Endothelial cell of umbilical vein (primary cell): ENCODE results near the gene UBASH3A. TPM values are rescaled to one million over a fixed set of nuclear protein-coding genes. Genes with fewer than 3 reads are reported as not detected.

Experiments used
- BruUV-seq: library from RNA; stranded (reverse); fragments of 400-500 nt; replicated peaks from 2 replicates; lab custom pipeline; 2021; lab: Mats Ljungman, UMichigan
- CTCF ChIA-PET: fragments of 300-600, 350-600 bp; sonication (Branson Sonifier 250); formaldehyde crosslinking; loops from one replicate; lab custom pipeline; 2021; ENCODE audit warnings: antibody characterized with exemption, inconsistent platforms; lab: Charles Lee
- POLR2A ChIA-PET: fragments of 300-600, 350-600 bp; sonication (Branson Sonifier 250); formaldehyde crosslinking; loops from one replicate; lab custom pipeline; 2021; ENCODE audit warnings: antibody characterized with exemption, inconsistent platforms; lab: Charles Lee
- DNase-seq: peaks from one replicate; pipeline ENCODE4 v3.0.0-alpha.2; 2011; ENCODE audit warnings: low read depth, low spot score
- FAIRE-seq: peaks from 2 replicates; lab custom pipeline; 2011; peaks lifted over from hg19 to GRCh38; lab: Jason Lieb, UNC
- H2AFZ ChIP-seq: 2 replicates; pipeline ENCODE4 v1.6.0; 2012; ENCODE audit warnings: low read depth, low read length, control low read depth, inconsistent platforms
- H3K27ac ChIP-seq: 2 replicates; pipeline ENCODE4 v1.5.1; 2011; ENCODE audit warnings: low read depth, mild to moderate bottlenecking, control low read depth, low read length, moderate library complexity; ENCODE audit not compliant: insufficient read depth
- H3K27me3 ChIP-seq, 2 experiments: 2 replicates each; pipeline versions ENCODE4 v1.6.0 to v1.6.1; 2011; ENCODE audit warnings: low read length in 2 of 2, mixed read lengths in 1 of 2; ENCODE audit not compliant: control insufficient read depth in 2 of 2, insufficient read depth in 2 of 2
- H3K36me3 ChIP-seq, 2 experiments: 2 replicates in 1 of 2; 3 replicates in 1 of 2; pipeline ENCODE4 v1.5.1; 2011; ENCODE audit warnings: low read length in 2 of 2, mild to moderate bottlenecking in 1 of 2, moderate library complexity in 1 of 2; ENCODE audit not compliant: control insufficient read depth in 2 of 2, insufficient read depth in 2 of 2; ENCODE audit errors: extremely low read depth in 1 of 2
- H3K4me1 ChIP-seq: 3 replicates; pipeline ENCODE4 v1.5.1; 2011; ENCODE audit warnings: mild to moderate bottlenecking, low read length; ENCODE audit not compliant: control insufficient read depth, insufficient read depth; ENCODE audit errors: extremely low read depth
- H3K4me2 ChIP-seq: 2 replicates; pipeline ENCODE4 v1.6.1; 2011; ENCODE audit warnings: low read length, control low read depth, mixed read lengths; ENCODE audit not compliant: insufficient read depth
- H3K4me3 ChIP-seq, 3 experiments: fragments of 200-600 bp in 1 of 3; sonication (generic), shearing (Covaris generic) in 1 of 3; replicated peaks in 1 of 3; 2 replicates each; pipeline ENCODE4 v1.5.1; 2011 to 2016; ENCODE audit warnings: control low read depth in 3 of 3, low read length in 3 of 3, mild to moderate bottlenecking in 2 of 3, inconsistent platforms in 1 of 3, low read depth in 1 of 3, moderate library complexity in 1 of 3; ENCODE audit not compliant: insufficient read depth in 1 of 3
- H3K79me2 ChIP-seq: 2 replicates; pipeline ENCODE4 v1.6.0; 2012; ENCODE audit warnings: low read length, inconsistent platforms; ENCODE audit not compliant: control insufficient read depth, insufficient read depth
- H3K9ac ChIP-seq: replicated peaks from 2 replicates; pipeline ENCODE3; 2011; ENCODE audit warnings: low read length, control low read depth; ENCODE audit not compliant: insufficient read depth; ENCODE audit errors: extremely low read depth
- H3K9me1 ChIP-seq: replicated peaks from 3 replicates; pipeline ENCODE4 v1.6.0; 2011; ENCODE audit warnings: mild to moderate bottlenecking, low read length; ENCODE audit not compliant: control insufficient read depth, insufficient read depth; ENCODE audit errors: extremely low read depth
- H3K9me3 ChIP-seq: replicated peaks from 2 replicates; pipeline ENCODE4 v1.5.1; 2012; ENCODE audit warnings: low read length, inconsistent platforms; ENCODE audit not compliant: control insufficient read depth, insufficient read depth
- H4K20me1 ChIP-seq: replicated peaks from 2 replicates; pipeline ENCODE3; 2011; ENCODE audit warnings: mild to moderate bottlenecking, low read length; ENCODE audit not compliant: control insufficient read depth, insufficient read depth; ENCODE audit errors: extremely low read depth
- EZH2 ChIP-seq: IDR thresholded peaks from 2 replicates; pipeline ENCODE4 v1.6.1; 2012; ENCODE audit warnings: borderline replicate concordance, low read depth, mild to moderate bottlenecking, moderate library complexity, low read length, inconsistent platforms; ENCODE audit not compliant: severe bottlenecking
- FOS ChIP-seq: IDR thresholded peaks from 2 replicates; pipeline ENCODE4 v1.6.1; 2011; ENCODE audit warnings: mild to moderate bottlenecking, low read length, moderate library complexity, borderline replicate concordance; ENCODE audit not compliant: insufficient read depth
- GATA2 ChIP-seq: IDR thresholded peaks from 2 replicates; pipeline ENCODE4 v1.7.0; 2011; ENCODE audit warnings: low read depth, mild to moderate bottlenecking, moderate library complexity, mixed read lengths, low read length; ENCODE audit not compliant: insufficient read length, insufficient read depth
- JUN ChIP-seq: IDR thresholded peaks from 2 replicates; pipeline ENCODE4 v1.6.1; 2011; ENCODE audit warnings: borderline replicate concordance, low read depth; ENCODE audit not compliant: insufficient read length, insufficient read depth
- MYC ChIP-seq: IDR thresholded peaks from one replicate; pipeline ENCODE4 v1.6.1; 2011; ENCODE audit warnings: mild to moderate bottlenecking, low read depth, low read length
- POLR2A ChIP-seq: IDR thresholded peaks from 2 replicates; pipeline ENCODE4 v1.6.1; 2012; ENCODE audit warnings: low read depth, mild to moderate bottlenecking, control low read depth, low read length
- POLR2AphosphoS5 ChIP-seq: IDR thresholded peaks from 2 replicates; pipeline ENCODE4 v1.6.1; 2012; ENCODE audit warnings: low read depth, mild to moderate bottlenecking, control low read depth, low read length, moderate library complexity; ENCODE audit not compliant: insufficient read depth
- dilution Hi-C: fragments of 300-500 bp; cut with MboI; formaldehyde crosslinking; loops from one replicate; pipeline ENCODE4 v1.15.0; 2019; ENCODE audit warnings: low sequenced_read_pairs; ENCODE audit not compliant: extremely low pct_ligation_motif_present
- intact Hi-C: fragments of 100-400 bp; cut with micrococcal nuclease; formaldehyde crosslinking; loops from one replicate; pipeline ENCODE4 v1.10.0; 2022
- polyA plus RNA-seq, 4 experiments: library from polyadenylated mRNA; depleted of rRNA in 3 of 4; stranded (reverse) in 3 of 4; unstranded in 1 of 4; fragments of >200 nt; gene quantifications; 2 replicates each; pipeline versions ENCODE4 v1.2.1 to v1.2.3, GENCODE V29; 2011 to 2012; ENCODE audit warnings: missing spikeins in 1 of 4
- total RNA-seq: library from RNA; stranded (reverse); gene quantifications from 2 replicates; pipeline ENCODE4 v1.2.3, GENCODE V29; 2021
- TF ChIP-seq, protein P1 (sequence below): IDR thresholded peaks from 2 replicates; pipeline ENCODE4 v1.6.1; 2011; ENCODE audit not compliant: insufficient read depth, insufficient read length
- TF ChIP-seq, protein P2 (sequence below), 2 donors: IDR thresholded peaks; 1 replicate in 1 of 2; 2 replicates in 1 of 2; pipeline ENCODE4 v1.5.1; 2011; ENCODE audit warnings: low read length in 2 of 2, mild to moderate bottlenecking in 2 of 2, moderate library complexity in 2 of 2, control low read depth in 1 of 2, inconsistent platforms in 1 of 2, low read depth in 1 of 2; ENCODE audit not compliant: insufficient read depth in 1 of 2; ENCODE audit errors: extremely low read depth in 1 of 2

Gene UBASH3A
- total and polyA plus RNA-seq, 2 donors (not counting 3 experiments of a cell fraction or from before 2014, with no cell fraction given): not detected

- FAIRE-seq (no peak), DNase-seq (no peak)
- Histone ChIP-seq H2AFZ (no peak overlapping the region), H3K9ac (no peak overlapping the region), H3K9me3 (no peaks in the 10 kb centered on the region), H4K20me1 (no peaks in the 10 kb centered on the region), H3K27me3 (no peaks in the 10 kb centered on the region), H3K27ac (no peak overlapping the region), H3K36me3 (no peaks in the 10 kb centered on the region), H3K79me2 (no peaks in the 10 kb centered on the region), H3K4me1 (no peaks in the 10 kb centered on the region), H3K4me3 (no peak overlapping the region), H3K4me2 (no peak overlapping the region), H3K9me1 (no peaks in the 10 kb centered on the region)
- BruUV-seq: no TSS peak
- intact Hi-C loops (no loop called here), dilution Hi-C loops (no loop called here)
- ChIA-PET CTCF (interaction anchor here (1.0 kb wide), 1 partner anchor 14 kb away, joined by 3 read pairs; no protein-coding TSS in a partner anchor), POLR2A (no interaction called here)
- no peak for TF ChIP-seq GATA2
- TF ChIP-seq MYC: no peak
- no peak for TF ChIP-seq POLR2A
- TF ChIP-seq FOS: no peak
- no peak for TF ChIP-seq POLR2AphosphoS5
- TF ChIP-seq JUN: no peak
- TF ChIP-seq, protein P1, sequence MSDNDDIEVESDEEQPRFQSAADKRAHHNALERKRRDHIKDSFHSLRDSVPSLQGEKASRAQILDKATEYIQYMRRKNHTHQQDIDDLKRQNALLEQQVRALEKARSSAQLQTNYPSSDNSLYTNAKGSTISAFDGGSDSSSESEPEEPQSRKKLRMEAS: no peak
Measured at GRCh38 chr21:42375966-42376337, 27.8 kb upstream of the UBASH3A start.

GRCh38 chr21:42376338-42376982 lies 27.2 kb upstream of the UBASH3A start:
- H3K4me2 ChIP-seq: no peak overlapping the region
- no peak overlapping the region for H3K4me3 ChIP-seq
- ChIA-PET CTCF (no interaction called here), POLR2A (no interaction called here)
- no peak overlapping the region for H2AFZ ChIP-seq
- H3K27ac ChIP-seq: no peak overlapping the region
- FAIRE-seq (no peak), DNase-seq (no peak)
- no peak overlapping the region for H3K9ac ChIP-seq
- intact Hi-C loops (no loop called here), dilution Hi-C loops (no loop called here)
- H3K9me3 ChIP-seq: no peaks in the 10 kb centered on the region
- no TSS peak for BruUV-seq
- H3K79me2 ChIP-seq: no peaks in the 10 kb centered on the region
- no peaks in the 10 kb centered on the region for H3K27me3 ChIP-seq
- H4K20me1 ChIP-seq: no peaks in the 10 kb centered on the region
- H3K4me1 ChIP-seq: no peaks in the 10 kb centered on the region
- H3K9me1 ChIP-seq: no peaks in the 10 kb centered on the region
- TF ChIP-seq JUN (no peak), GATA2 (no peak), MYC (no peak), EZH2 (no peak), POLR2A (no peak), FOS (no peak), POLR2AphosphoS5 (no peak)
- TF ChIP-seq, protein P2, sequence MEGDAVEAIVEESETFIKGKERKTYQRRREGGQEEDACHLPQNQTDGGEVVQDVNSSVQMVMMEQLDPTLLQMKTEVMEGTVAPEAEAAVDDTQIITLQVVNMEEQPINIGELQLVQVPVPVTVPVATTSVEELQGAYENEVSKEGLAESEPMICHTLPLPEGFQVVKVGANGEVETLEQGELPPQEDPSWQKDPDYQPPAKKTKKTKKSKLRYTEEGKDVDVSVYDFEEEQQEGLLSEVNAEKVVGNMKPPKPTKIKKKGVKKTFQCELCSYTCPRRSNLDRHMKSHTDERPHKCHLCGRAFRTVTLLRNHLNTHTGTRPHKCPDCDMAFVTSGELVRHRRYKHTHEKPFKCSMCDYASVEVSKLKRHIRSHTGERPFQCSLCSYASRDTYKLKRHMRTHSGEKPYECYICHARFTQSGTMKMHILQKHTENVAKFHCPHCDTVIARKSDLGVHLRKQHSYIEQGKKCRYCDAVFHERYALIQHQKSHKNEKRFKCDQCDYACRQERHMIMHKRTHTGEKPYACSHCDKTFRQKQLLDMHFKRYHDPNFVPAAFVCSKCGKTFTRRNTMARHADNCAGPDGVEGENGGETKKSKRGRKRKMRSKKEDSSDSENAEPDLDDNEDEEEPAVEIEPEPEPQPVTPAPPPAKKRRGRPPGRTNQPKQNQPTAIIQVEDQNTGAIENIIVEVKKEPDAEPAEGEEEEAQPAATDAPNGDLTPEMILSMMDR (IDR thresholded peaks at IDR 0.05; ENCODE audit: extremely low read depth in 1 of 2, insufficient read depth in 1 of 2, low read depth in 1 of 2, low read length in 2 of 2): no peak
- TF ChIP-seq, protein P1: no peak
- no peaks in the 10 kb centered on the region for H3K36me3 ChIP-seq
